Panc1 (cell line): ENCODE data around the gene SMCHD1.

ENCODE experiments used
- CTCF ChIP-seq: fragments of 450-650 bp; IDR thresholded peaks from 2 replicates; pipeline ENCODE4 v1.5.1; 2017; ENCODE audit warnings: mild to moderate bottlenecking
- POLR2AphosphoS5 ChIP-seq: IDR thresholded peaks from 2 replicates; pipeline ENCODE4 v1.6.1; 2012; ENCODE audit warnings: mild to moderate bottlenecking, low read depth, low read length, moderate library complexity
- SIN3A ChIP-seq: IDR thresholded peaks from 2 replicates; pipeline ENCODE4 v1.6.1; 2012; ENCODE audit warnings: low read depth, mild to moderate bottlenecking, low read length, moderate library complexity, borderline replicate concordance; ENCODE audit not compliant: insufficient read depth
- TF ChIP-seq, protein P1 (sequence below), 2 experiments: IDR thresholded peaks; 2 replicates each; pipeline ENCODE4 v1.6.1; 2011 to 2012; ENCODE audit warnings: low read depth in 2 of 2, control low read depth in 1 of 2, low read length in 1 of 2, mild to moderate bottlenecking in 1 of 2, moderate library complexity in 1 of 2; ENCODE audit not compliant: insufficient read depth in 1 of 2

- no peak for TF ChIP-seq CTCF
- no peak for TF ChIP-seq SIN3A
- no peak for TF ChIP-seq POLR2AphosphoS5
- TF ChIP-seq, protein P1, sequence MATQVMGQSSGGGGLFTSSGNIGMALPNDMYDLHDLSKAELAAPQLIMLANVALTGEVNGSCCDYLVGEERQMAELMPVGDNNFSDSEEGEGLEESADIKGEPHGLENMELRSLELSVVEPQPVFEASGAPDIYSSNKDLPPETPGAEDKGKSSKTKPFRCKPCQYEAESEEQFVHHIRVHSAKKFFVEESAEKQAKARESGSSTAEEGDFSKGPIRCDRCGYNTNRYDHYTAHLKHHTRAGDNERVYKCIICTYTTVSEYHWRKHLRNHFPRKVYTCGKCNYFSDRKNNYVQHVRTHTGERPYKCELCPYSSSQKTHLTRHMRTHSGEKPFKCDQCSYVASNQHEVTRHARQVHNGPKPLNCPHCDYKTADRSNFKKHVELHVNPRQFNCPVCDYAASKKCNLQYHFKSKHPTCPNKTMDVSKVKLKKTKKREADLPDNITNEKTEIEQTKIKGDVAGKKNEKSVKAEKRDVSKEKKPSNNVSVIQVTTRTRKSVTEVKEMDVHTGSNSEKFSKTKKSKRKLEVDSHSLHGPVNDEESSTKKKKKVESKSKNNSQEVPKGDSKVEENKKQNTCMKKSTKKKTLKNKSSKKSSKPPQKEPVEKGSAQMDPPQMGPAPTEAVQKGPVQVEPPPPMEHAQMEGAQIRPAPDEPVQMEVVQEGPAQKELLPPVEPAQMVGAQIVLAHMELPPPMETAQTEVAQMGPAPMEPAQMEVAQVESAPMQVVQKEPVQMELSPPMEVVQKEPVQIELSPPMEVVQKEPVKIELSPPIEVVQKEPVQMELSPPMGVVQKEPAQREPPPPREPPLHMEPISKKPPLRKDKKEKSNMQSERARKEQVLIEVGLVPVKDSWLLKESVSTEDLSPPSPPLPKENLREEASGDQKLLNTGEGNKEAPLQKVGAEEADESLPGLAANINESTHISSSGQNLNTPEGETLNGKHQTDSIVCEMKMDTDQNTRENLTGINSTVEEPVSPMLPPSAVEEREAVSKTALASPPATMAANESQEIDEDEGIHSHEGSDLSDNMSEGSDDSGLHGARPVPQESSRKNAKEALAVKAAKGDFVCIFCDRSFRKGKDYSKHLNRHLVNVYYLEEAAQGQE (IDR thresholded peaks at IDR 0.05; ENCODE audit: insufficient read depth in 1 of 2, low read depth in 2 of 2, low read length in 1 of 2) = no peak
Measured at GRCh38 chr18:2681993-2682603, 26.6 kb downstream of the SMCHD1 start.
